Endodermal cell (in vitro differentiated cells): ENCODE measurements around the gene CPNE6. TPM values are rescaled to one million over a fixed set of nuclear protein-coding genes. Genes with fewer than 3 reads are reported as not detected.

ENCODE experiments used
- DNase-seq: peaks from one replicate; pipeline ENCODE4 v3.0.0-alpha.2; 2017
- H3K27ac ChIP-seq: 2 replicates; pipeline ENCODE4 v1.5.1; 2013; ENCODE audit warnings: mild to moderate bottlenecking, low read depth, low read length, moderate library complexity
- H3K27me3 ChIP-seq: 2 replicates; pipeline ENCODE4 v1.6.1; 2013; ENCODE audit warnings: mild to moderate bottlenecking, low read length, moderate library complexity; ENCODE audit not compliant: insufficient read depth, control insufficient read depth, poor library complexity, severe bottlenecking
- H3K36me3 ChIP-seq: 2 replicates; pipeline ENCODE4 v1.7.0; 2013; ENCODE audit warnings: mild to moderate bottlenecking, low read length, moderate library complexity; ENCODE audit not compliant: control insufficient read depth, insufficient read depth
- H3K4me1 ChIP-seq: one replicate; pipeline ENCODE4 v1.7.0; 2013; ENCODE audit warnings: low read length; ENCODE audit not compliant: control insufficient read depth, insufficient read depth
- H3K4me3 ChIP-seq: 2 replicates; pipeline ENCODE4 v1.5.1; 2013; ENCODE audit warnings: mild to moderate bottlenecking, low read length, moderate library complexity
- H3K9ac ChIP-seq: 2 replicates; pipeline ENCODE4 v1.6.1; 2013; ENCODE audit warnings: mild to moderate bottlenecking, low read length, moderate library complexity; ENCODE audit not compliant: poor library complexity, severe bottlenecking; ENCODE audit errors: extremely low read depth
- H3K9me3 ChIP-seq: 2 replicates; pipeline ENCODE4 v1.6.1; 2013; ENCODE audit warnings: mild to moderate bottlenecking, low read length, moderate library complexity; ENCODE audit not compliant: control insufficient read depth
- H3K27ac Mint-ChIP-seq: 2 replicates; pipeline ENCODE4 v1.8.0; 2020; ENCODE audit warnings: mixed read lengths
- H3K27me3 Mint-ChIP-seq: 2 replicates; pipeline ENCODE4 v1.8.0; 2021; ENCODE audit warnings: mild to moderate bottlenecking, mixed read lengths; ENCODE audit not compliant: insufficient read depth
- H3K36me3 Mint-ChIP-seq: 2 replicates; pipeline ENCODE4 v1.8.0; 2020; ENCODE audit warnings: low read depth, mixed read lengths
- H3K4me1 Mint-ChIP-seq: 2 replicates; pipeline ENCODE4 v1.8.0; 2020; ENCODE audit warnings: mixed read lengths
- H3K4me3 Mint-ChIP-seq: 2 replicates; pipeline ENCODE4 v1.8.0; 2020; ENCODE audit warnings: mild to moderate bottlenecking, moderate library complexity, mixed read lengths
- H3K9me3 Mint-ChIP-seq: 2 replicates; pipeline ENCODE4 v1.8.0; 2020; ENCODE audit warnings: mild to moderate bottlenecking, mixed read lengths
- CTCF ChIP-seq: fragments of 200-600 bp; sonication (generic); conservative IDR thresholded peaks from 2 replicates; pipeline ENCODE4 v1.5.0; 2021; ENCODE audit warnings: antibody characterized with exemption, mild to moderate bottlenecking
- WGBS, 2 experiments: methylation state at CpG; one replicate each; pipeline versions ENCODE4 v1.1.5 to v1.1.7; 2013; ENCODE audit warnings: missing lambda C conversion rate in 2 of 2, mixed read lengths in 1 of 2; ENCODE audit not compliant: insufficient coverage in 1 of 2, insufficient read length in 1 of 2; 5-methylcytosine and 5-hydroxymethylcytosine counted together
- total RNA-seq, 2 donors: library from RNA; stranded (reverse); fragmentation: NEBNext Ultra II Directional in 1 of 2; extraction: Animal tissue kit (Norgen Biotek cat#: 25700) in 1 of 2; gene quantifications; 2 replicates in 1 of 2; 3 replicates in 1 of 2; pipeline ENCODE4 v1.2.1, GENCODE V29; 2021

Gene CPNE6
- total RNA-seq, 2 donors from 2014 or later, result not detected

- Histone ChIP-seq H3K4me1 (no peaks in the 10 kb centered on the region), H3K4me3 (no peak overlapping the region), H3K27ac (no peak overlapping the region), H3K9ac (no peak overlapping the region), H3K36me3 (peaks cover 8% of the 10 kb centered on the region), H3K9me3 (peaks cover 23% of the 10 kb centered on the region), H3K27me3 (no peaks in the 10 kb centered on the region)
- 88 to 95% methylated on average over 3 to 4 of the region's 4 CpGs for whole genome bisulfite sequencing, 2 experiments
- Mint-ChIP-seq H3K4me3 (no peak overlapping the region), H3K27me3 (no peaks in the 10 kb centered on the region), H3K27ac (no peak overlapping the region), H3K4me1 (peaks cover 5% of the 10 kb centered on the region), H3K9me3 (peaks cover 23% of the 10 kb centered on the region), H3K36me3 (peaks cover 55% of the 10 kb centered on the region)
- TF ChIP-seq CTCF, result no peak
- DNase-seq, result no peak
Observed at GRCh38 chr14:24100197-24100981, 29.0 kb downstream of the CPNE6 start.

- H3K9ac ChIP-seq, result no peak overlapping the region
Observed at GRCh38 chr14:24100982-24101494, 29.7 kb downstream of the CPNE6 start.

GRCh38 chr14:24102357-24103048, 31.1 kb downstream of the CPNE6 start:
- peaks cover 48% of the 10 kb centered on the region for H3K36me3 Mint-ChIP-seq
- Histone ChIP-seq H3K4me1 (no peaks in the 10 kb centered on the region), H3K9ac (no peak overlapping the region), H3K27ac (no peak overlapping the region), H3K36me3 (peaks cover 8% of the 10 kb centered on the region), H3K27me3 (no peaks in the 10 kb centered on the region), H3K9me3 (peaks cover 24% of the 10 kb centered on the region), H3K4me3 (no peak overlapping the region)
- H3K9me3 Mint-ChIP-seq, result peaks cover 30% of the 10 kb centered on the region
- 95 to 100% methylated on average over 1 to 7 of the region's 7 CpGs for WGBS, 2 experiments
- no peak overlapping the region for H3K27ac Mint-ChIP-seq
- H3K4me1 Mint-ChIP-seq, result no peaks in the 10 kb centered on the region
- DNase-seq, result no peak
- H3K4me3 Mint-ChIP-seq, result no peak overlapping the region
- H3K27me3 Mint-ChIP-seq, result no peaks in the 10 kb centered on the region
- no peak for TF ChIP-seq CTCF

More at GRCh38 chr14:24100982-24101494, 29.7 kb downstream of the CPNE6 start:
- TF ChIP-seq CTCF, result no peak
- Mint-ChIP-seq H3K4me1 (no peaks in the 10 kb centered on the region), H3K9me3 (peaks cover 29% of the 10 kb centered on the region), H3K27ac (no peak overlapping the region), H3K4me3 (no peak overlapping the region), H3K36me3 (peaks cover 54% of the 10 kb centered on the region), H3K27me3 (no peaks in the 10 kb centered on the region)
- Histone ChIP-seq H3K27me3 (no peaks in the 10 kb centered on the region), H3K27ac (no peak overlapping the region), H3K4me3 (no peak overlapping the region), H3K4me1 (no peaks in the 10 kb centered on the region), H3K9me3 (peaks cover 24% of the 10 kb centered on the region), H3K36me3 (peaks cover 8% of the 10 kb centered on the region)
- WGBS, 2 experiments, result 98% methylated on average over 3 of the region's 3 CpGs; no CpG with 5 or more reads in 1 of the 2 experiments
- no peak for DNase-seq
